OCI-LY7 (cell line): ENCODE data around the gene DCAF11. TPM values are rescaled to one million over a fixed set of nuclear protein-coding genes. Genes with fewer than 3 reads are reported as not detected.

Experiments
- BruUV-seq: library from RNA; stranded (reverse); fragments of 400-500 nt; replicated peaks from 2 replicates; lab custom pipeline; 2021; lab: Mats Ljungman, UMichigan
- CTCF ChIA-PET: fragments of 300-600 bp; sonication (Branson Sonifier 250); formaldehyde crosslinking; loops from one replicate; lab custom pipeline; 2022; ENCODE audit warnings: antibody characterized with exemption; ENCODE audit not compliant: unreplicated experiment; lab: Charles Lee
- POLR2A ChIA-PET: fragments of 300-600 bp; sonication (Branson Sonifier 250); formaldehyde crosslinking; loops from one replicate; lab custom pipeline; 2022; ENCODE audit warnings: antibody characterized with exemption; lab: Charles Lee
- DNase-seq: peaks from one replicate; pipeline ENCODE4 v3.0.0-alpha.2; 2015; ENCODE audit warnings: low spot score
- H2AFZ ChIP-seq: fragments of 200-600 bp; sonication (generic), shearing (Covaris generic); 2 replicates; pipeline ENCODE4 v1.6.1; 2014; ENCODE audit warnings: mild to moderate bottlenecking, antibody characterized with exemption, low read length, moderate library complexity
- H3K27ac ChIP-seq: fragments of 200-600 bp; sonication (generic); 2 replicates; pipeline ENCODE4 v1.5.1; 2014; ENCODE audit warnings: mixed run types, low read depth, mild to moderate bottlenecking, moderate library complexity, low read length, inconsistent platforms; ENCODE audit not compliant: poor library complexity, severe bottlenecking
- H3K36me3 ChIP-seq: fragments of 200-600 bp; sonication (generic); 2 replicates; pipeline ENCODE4 v1.6.1; 2014; ENCODE audit warnings: mild to moderate bottlenecking, antibody characterized with exemption, low read length, moderate library complexity, mixed read lengths; ENCODE audit not compliant: insufficient read depth
- H3K4me1 ChIP-seq: fragments of 200-600 bp; sonication (generic); 2 replicates; pipeline ENCODE4 v1.5.1; 2014; ENCODE audit warnings: mild to moderate bottlenecking, low read length; ENCODE audit not compliant: insufficient read depth, poor library complexity, severe bottlenecking
- H3K4me2 ChIP-seq: fragments of 200-600 bp; sonication (generic); 2 replicates; pipeline ENCODE4 v1.6.1; 2014; ENCODE audit warnings: mild to moderate bottlenecking, low read length
- H3K4me3 ChIP-seq: fragments of 200-600 bp; sonication (generic); 2 replicates; pipeline ENCODE4 v1.5.1; 2014; ENCODE audit warnings: mild to moderate bottlenecking, low read depth, low read length; ENCODE audit not compliant: poor library complexity, severe bottlenecking
- H3K79me2 ChIP-seq: fragments of 200-600 bp; sonication (generic); 2 replicates; pipeline ENCODE4 v1.6.1; 2016; ENCODE audit warnings: low read depth, mild to moderate bottlenecking, low read length, moderate library complexity, mixed read lengths; ENCODE audit not compliant: insufficient read depth
- H3K9me2 ChIP-seq: fragments of 200-600 bp; sonication (generic); 2 replicates; pipeline ENCODE4 v1.6.1; 2016; ENCODE audit warnings: mild to moderate bottlenecking, low read length, mixed read lengths; ENCODE audit not compliant: insufficient read depth
- H3K9me3 ChIP-seq: fragments of 200-600 bp; sonication (generic); 2 replicates; pipeline ENCODE4 v1.6.1; 2014; ENCODE audit warnings: mild to moderate bottlenecking, mixed run types, low read length, mixed read lengths
- H4K20me1 ChIP-seq: fragments of 200-600 bp; sonication (generic); 2 replicates; pipeline ENCODE4 v1.6.1; 2014; ENCODE audit warnings: mild to moderate bottlenecking, antibody characterized with exemption, low read length, moderate library complexity, mixed read lengths; ENCODE audit not compliant: insufficient read depth
- CTCF ChIP-seq: fragments of 200-600 bp; sonication (generic); conservative IDR thresholded peaks from 2 replicates; pipeline ENCODE4 v1.5.1; 2014; ENCODE audit warnings: mild to moderate bottlenecking, antibody characterized with exemption, low read length, moderate library complexity, mixed read lengths
- EZH2phosphoT487 ChIP-seq: fragments of 200-600 bp; sonication (generic); IDR thresholded peaks from 2 replicates; pipeline ENCODE4 v1.6.1; 2018; ENCODE audit warnings: low read depth, borderline replicate concordance, mild to moderate bottlenecking, mixed run types, antibody characterized with exemption, low read length, moderate library complexity, mixed read lengths
- intact Hi-C: fragments of 100-400 bp; cut with micrococcal nuclease; formaldehyde crosslinking; loops from one replicate; pipeline ENCODE4 v1.10.0; 2022; ENCODE audit not compliant: unreplicated experiment
- total RNA-seq, 2 experiments: library from RNA; depleted of rRNA in 1 of 2; stranded (reverse); fragments of >200 nt in 1 of 2; shearing (Covaris generic) in 1 of 2; gene quantifications; 2 replicates each; pipeline ENCODE4 v1.2.3, GENCODE V29; 2014 to 2022

DCAF11 gene
- total RNA-seq, 2 experiments from 2014 or later: 63.6 to 75.5 TPM

GRCh38 chr14:24121210-24121609 is 6.6 kb downstream of the DCAF11 start:
- no peaks in the 10 kb centered on the region for H3K79me2 ChIP-seq
- peaks cover 2% of the 10 kb centered on the region for H3K4me1 ChIP-seq
- intact Hi-C loops: no loop called here
- H2AFZ ChIP-seq: no peak overlapping the region
- no peaks in the 10 kb centered on the region for H3K9me3 ChIP-seq
- H3K36me3 ChIP-seq: peaks cover 65% of the 10 kb centered on the region
- no peaks in the 10 kb centered on the region for H4K20me1 ChIP-seq
- DNase-seq: no peak
- no peak overlapping the region for H3K4me3 ChIP-seq
- no peaks in the 10 kb centered on the region for H3K9me2 ChIP-seq
- ChIA-PET CTCF (no interaction called here), POLR2A (interaction anchor here (0.7 kb wide), 1 partner anchor 14 kb away, joined by 3 read pairs; no protein-coding TSS in a partner anchor)
- no peak overlapping the region for H3K27ac ChIP-seq
- BruUV-seq: no TSS peak
- H3K4me2 ChIP-seq: no peak overlapping the region
- TF ChIP-seq EZH2phosphoT487 (no peak), CTCF (no peak)

GRCh38 chr14:24122416-24122815 is 7.8 kb downstream of the DCAF11 start:
- H3K27ac ChIP-seq: no peak overlapping the region
- ChIA-PET POLR2A (interaction anchor here (0.8 kb wide), 1 partner anchor 14 kb away, joined by 3 read pairs; the partner anchor contains the start of gene PSME1), CTCF (no interaction called here)

More at GRCh38 chr14:24122416-24122815, 7.8 kb downstream of the DCAF11 start:
- Histone ChIP-seq H4K20me1 (no peaks in the 10 kb centered on the region), H3K9me3 (no peaks in the 10 kb centered on the region), H3K4me2 (no peak overlapping the region), H3K4me1 (peaks cover 3% of the 10 kb centered on the region), H2AFZ (no peak overlapping the region), H3K79me2 (no peaks in the 10 kb centered on the region), H3K9me2 (no peaks in the 10 kb centered on the region), H3K36me3 (peaks cover 55% of the 10 kb centered on the region), H3K4me3 (no peak overlapping the region)
- intact Hi-C loops: no loop called here
- DNase-seq: no peak
- TF ChIP-seq CTCF: no peak
- no peak for TF ChIP-seq EZH2phosphoT487
- no TSS peak for BruUV-seq
